ENCODE data around the gene PFN1.

DNA sequence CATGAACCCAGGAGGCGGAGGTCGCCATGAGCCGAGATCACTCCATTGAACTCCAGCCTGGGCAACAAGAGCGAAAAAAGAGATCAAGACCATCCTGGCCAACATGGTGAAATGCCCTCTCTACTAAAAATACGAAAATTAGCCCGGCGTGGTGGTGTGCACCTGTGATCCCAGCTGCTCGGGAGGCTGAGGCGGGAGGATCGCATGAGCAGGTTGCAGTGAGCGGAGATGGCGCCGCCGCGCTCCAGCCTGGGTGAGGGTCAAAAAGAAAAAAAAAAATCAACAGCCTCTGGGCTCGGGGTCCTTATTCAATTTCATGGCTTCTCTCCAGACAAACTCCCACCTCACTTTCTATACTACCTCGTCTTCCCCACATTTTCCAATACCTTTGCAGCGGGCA is 19.4 kb downstream of the PFN1 start:
- TF ChIP-seq, protein P1, sequence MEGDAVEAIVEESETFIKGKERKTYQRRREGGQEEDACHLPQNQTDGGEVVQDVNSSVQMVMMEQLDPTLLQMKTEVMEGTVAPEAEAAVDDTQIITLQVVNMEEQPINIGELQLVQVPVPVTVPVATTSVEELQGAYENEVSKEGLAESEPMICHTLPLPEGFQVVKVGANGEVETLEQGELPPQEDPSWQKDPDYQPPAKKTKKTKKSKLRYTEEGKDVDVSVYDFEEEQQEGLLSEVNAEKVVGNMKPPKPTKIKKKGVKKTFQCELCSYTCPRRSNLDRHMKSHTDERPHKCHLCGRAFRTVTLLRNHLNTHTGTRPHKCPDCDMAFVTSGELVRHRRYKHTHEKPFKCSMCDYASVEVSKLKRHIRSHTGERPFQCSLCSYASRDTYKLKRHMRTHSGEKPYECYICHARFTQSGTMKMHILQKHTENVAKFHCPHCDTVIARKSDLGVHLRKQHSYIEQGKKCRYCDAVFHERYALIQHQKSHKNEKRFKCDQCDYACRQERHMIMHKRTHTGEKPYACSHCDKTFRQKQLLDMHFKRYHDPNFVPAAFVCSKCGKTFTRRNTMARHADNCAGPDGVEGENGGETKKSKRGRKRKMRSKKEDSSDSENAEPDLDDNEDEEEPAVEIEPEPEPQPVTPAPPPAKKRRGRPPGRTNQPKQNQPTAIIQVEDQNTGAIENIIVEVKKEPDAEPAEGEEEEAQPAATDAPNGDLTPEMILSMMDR (IDR thresholded peaks at IDR 0.05; ENCODE audit: low read depth, low read length, poor library complexity, severe bottlenecking): no peak
- TF ChIP-seq EZH2phosphoT487 (IDR thresholded peaks at IDR 0.05; ENCODE audit: borderline replicate concordance, low read length): no peak

Measured in DOHH2 (cell line).